H1 (cell line): ENCODE data around the gene FIZ1. TPM values are rescaled to one million over a fixed set of nuclear protein-coding genes. Genes with fewer than 3 reads are reported as not detected.

ENCODE experiments used
- CBX8 ChIP-seq: fragments of 300-800, 300-1000 bp; sonication (generic); IDR thresholded peaks from 2 replicates; pipeline ENCODE4 v1.7.1; 2016; ENCODE audit warnings: low read depth, low read length, borderline replicate concordance
- CHD2 ChIP-seq: IDR thresholded peaks from 2 replicates; pipeline ENCODE4 v1.6.1; 2012; ENCODE audit warnings: low read length, improper control_type of control experiment
- EGR1 ChIP-seq: IDR thresholded peaks from 2 replicates; pipeline ENCODE4 v1.6.1; 2011; ENCODE audit warnings: low read depth, low read length, borderline replicate concordance
- GTF2F1 ChIP-seq: IDR thresholded peaks from 2 replicates; pipeline ENCODE4 v1.6.1; 2012; ENCODE audit warnings: low read depth, low read length, improper control_type of control experiment, borderline replicate concordance
- HDAC2 ChIP-seq, 2 experiments: fragments of 300-600 bp in 1 of 2; sonication (generic) in 1 of 2; IDR thresholded peaks; 2 replicates each; pipeline ENCODE4 v1.6.1; 2011 to 2012; ENCODE audit warnings: low read depth in 2 of 2, low read length in 2 of 2, mild to moderate bottlenecking in 2 of 2, moderate library complexity in 2 of 2, borderline replicate concordance in 1 of 2, inconsistent platforms in 1 of 2
- JUND ChIP-seq: IDR thresholded peaks from 2 replicates; pipeline ENCODE4 v1.6.1; 2011; ENCODE audit warnings: mild to moderate bottlenecking, improper control_type of control experiment, low read length
- KDM4A ChIP-seq: IDR thresholded peaks from one replicate; pipeline ENCODE4 v1.7.1; 2012; ENCODE audit warnings: low read depth, mild to moderate bottlenecking, moderate library complexity, low read length, inconsistent platforms; ENCODE audit not compliant: severe bottlenecking
- KDM5A ChIP-seq: fragments of 200-600 bp; IDR thresholded peaks from 2 replicates; pipeline ENCODE4 v1.7.1; 2012; ENCODE audit warnings: mild to moderate bottlenecking, low read length, inconsistent platforms, mixed read lengths
- NRF1 ChIP-seq: IDR thresholded peaks from 2 replicates; pipeline ENCODE4 v1.6.1; 2011; ENCODE audit warnings: mild to moderate bottlenecking, low read depth, low read length, improper control_type of control experiment
- PHF8 ChIP-seq: fragments of 200-600 bp; sonication (generic); conservative IDR thresholded peaks from 2 replicates; pipeline ENCODE4 v1.7.1; 2012; ENCODE audit warnings: low read depth, mild to moderate bottlenecking, inconsistent platforms, low read length, moderate library complexity
- POLR2A ChIP-seq, 2 experiments: IDR thresholded peaks; 1 replicate in 1 of 2; 2 replicates in 1 of 2; pipeline ENCODE4 v1.6.1; 2011; ENCODE audit warnings: low read depth in 2 of 2, low read length in 2 of 2, mild to moderate bottlenecking in 2 of 2; ENCODE audit errors: control extremely low read depth in 1 of 2
- RAD21 ChIP-seq, 2 experiments: IDR thresholded peaks in 1 of 2; conservative IDR thresholded peaks in 1 of 2; 2 replicates each; pipeline ENCODE4 v1.6.1; 2011; ENCODE audit warnings: low read depth in 2 of 2, low read length in 2 of 2, improper control_type of control experiment in 1 of 2, inconsistent platforms in 1 of 2, mild to moderate bottlenecking in 1 of 2, moderate library complexity in 1 of 2
- RFX5 ChIP-seq: IDR thresholded peaks from 2 replicates; pipeline ENCODE4 v1.6.1; 2011; ENCODE audit warnings: low read depth, low read length, improper control_type of control experiment, borderline replicate concordance
- RNF2 ChIP-seq: fragments of 200-900, 300-1000 bp; sonication (generic); IDR thresholded peaks from 2 replicates; pipeline ENCODE4 v1.7.1; 2016; ENCODE audit warnings: borderline replicate concordance, low read depth, mild to moderate bottlenecking, antibody characterized with exemption, low read length; ENCODE audit not compliant: poor library complexity, severe bottlenecking; ENCODE audit errors: missing control alignments
- RXRA ChIP-seq: IDR thresholded peaks from 2 replicates; pipeline ENCODE4 v1.6.1; 2011; ENCODE audit warnings: low read depth, mild to moderate bottlenecking, low read length, moderate library complexity; ENCODE audit not compliant: insufficient read depth
- SIRT6 ChIP-seq: IDR thresholded peaks from one replicate; pipeline ENCODE4 v1.7.1; 2012; ENCODE audit warnings: low read length, inconsistent platforms
- SIX5 ChIP-seq: IDR thresholded peaks from 2 replicates; pipeline ENCODE4 v1.6.1; 2011; ENCODE audit warnings: mild to moderate bottlenecking, low read depth, low read length
- SP1 ChIP-seq: IDR thresholded peaks from 2 replicates; pipeline ENCODE4 v1.6.1; 2011; ENCODE audit warnings: low read depth, low read length
- SP4 ChIP-seq: IDR thresholded peaks from 2 replicates; pipeline ENCODE4 v1.6.1; 2012; ENCODE audit warnings: low read length, inconsistent platforms
- SRF ChIP-seq: IDR thresholded peaks from 2 replicates; pipeline ENCODE4 v1.6.1; 2011; ENCODE audit warnings: mild to moderate bottlenecking, low read depth, low read length, moderate library complexity
- SUZ12 ChIP-seq: fragments of 200-600 bp; sonication (generic); IDR thresholded peaks from 2 replicates; pipeline ENCODE4 v1.6.1; 2012; ENCODE audit warnings: mild to moderate bottlenecking, inconsistent platforms, low read length, moderate library complexity, mixed read lengths
- TAF1 ChIP-seq: IDR thresholded peaks from 2 replicates; pipeline ENCODE4 v1.6.1; 2011; ENCODE audit warnings: mild to moderate bottlenecking, low read depth, low read length
- TAF7 ChIP-seq: optimal IDR thresholded peaks from 2 replicates; pipeline ENCODE3; 2011; ENCODE audit warnings: low read depth, mild to moderate bottlenecking, inconsistent platforms, low read length, moderate library complexity, borderline replicate concordance
- TCF12 ChIP-seq: IDR thresholded peaks from 2 replicates; pipeline ENCODE4 v1.6.1; 2011; ENCODE audit warnings: low read depth, mild to moderate bottlenecking, low read length
- ZNF274 ChIP-seq: IDR thresholded peaks from 2 replicates; pipeline ENCODE4 v1.7.0; 2012; ENCODE audit warnings: low read length, borderline replicate concordance; ENCODE audit errors: extremely low read depth
- polyA plus RNA-seq, 7 experiments: library from polyadenylated mRNA; depleted of rRNA in 3 of 7; stranded (reverse) in 5 of 7; unstranded in 2 of 7; fragments of >200 nt in 5 of 7; fragments of 200-250 nt in 2 of 7; gene quantifications; 1 replicate in 5 of 7; 2 replicates in 1 of 7; 4 replicates in 1 of 7; pipeline versions ENCODE4 v1.2.1 to v1.2.3, GENCODE V29; 2011 to 2013; ENCODE audit warnings: missing spikeins in 2 of 7, mixed read lengths in 2 of 7
- total RNA-seq: library from RNA; stranded (reverse); fragmentation: NEBNext Ultra II Directional; extraction: Animal tissue kit (Norgen Biotek cat#: 25700); gene quantifications from 2 replicates; pipeline ENCODE4 v1.2.1, GENCODE V29; 2021

The FIZ1 gene
- total and polyA plus RNA-seq, 2 of the 8 experiments (the other 6 are each of a cell fraction or from before 2014, with no cell fraction given) = 9.1 to 18.5 TPM

- TF ChIP-seq KDM4A = no peak
- TF ChIP-seq SRF = no peak
- no peak for TF ChIP-seq RXRA
- no peak for TF ChIP-seq CBX8
- TF ChIP-seq NRF1 = no peak
- no peak for TF ChIP-seq RAD21 (IDR thresholded peaks at IDR 0.05 in 1 of 2, conservative IDR thresholded peaks at IDR 0.05 in 1 of 2; ENCODE audit: low read depth in 2 of 2, low read length in 2 of 2)
- TF ChIP-seq HDAC2 (IDR thresholded peaks at IDR 0.05; ENCODE audit: borderline replicate concordance in 1 of 2, low read depth in 2 of 2, low read length in 2 of 2) = no peak
- peak; percentile 28; the same call in 1 of the 2 replicates for TF ChIP-seq PHF8
- no peak for TF ChIP-seq EGR1
- no peak for TF ChIP-seq JUND
- no peak for TF ChIP-seq KDM5A
- TF ChIP-seq SP1 = no peak
- TF ChIP-seq RNF2 = no peak
- TF ChIP-seq POLR2A (IDR thresholded peaks at IDR 0.05; ENCODE audit: control extremely low read depth in 1 of 2, low read depth in 2 of 2, low read length in 2 of 2) = peak in 1 of 2 experiments; percentile 39; a peak in 1 of 3 replicates
- TF ChIP-seq TAF7 = no peak
- TF ChIP-seq TCF12 = no peak
- TF ChIP-seq ZNF274 = no peak
- no peak for TF ChIP-seq SUZ12
- no peak for TF ChIP-seq SP4
- TF ChIP-seq SIRT6 = no peak
- TF ChIP-seq SIX5 = no peak
- TF ChIP-seq TAF1 = no peak
- no peak for TF ChIP-seq CHD2
- TF ChIP-seq GTF2F1 = no peak
- TF ChIP-seq RFX5 = no peak
- TF ChIP-seq, all 59 proteins: peak for 4
These were observed 43.1 kb upstream of the FIZ1 start (continued) for GRCh38 chr19:55642153-55643002.
